GM12878 (cell line): ENCODE results near the gene STRIP2. TPM values are rescaled to one million over a fixed set of nuclear protein-coding genes. Genes with fewer than 3 reads are reported as not detected.

Source experiments
- ATAC-seq: fragments of 200-7000 bp; cut with Tn5 transposase; 3 replicates; pipeline ENCODE4 v1.9.1; 2020; ENCODE audit warnings: mild to moderate bottlenecking, moderate library complexity
- BruUV-seq: library from RNA; stranded (reverse); fragments of 400-500 nt; replicated peaks from 2 replicates; lab custom pipeline; 2021; lab: Mats Ljungman, UMichigan
- CTCF ChIA-PET: fragments of 300-600 bp; sonication (Branson Sonifier 250); formaldehyde crosslinking; extraction: SDS; loops from one replicate; lab custom pipeline; 2021; ENCODE audit warnings: inconsistent platforms; lab: Yijun Ruan, JAX
- POLR2A ChIA-PET: fragments of 350-600 bp; formaldehyde crosslinking; extraction: SDS; loops from one replicate; lab custom pipeline; 2021; ENCODE audit warnings: inconsistent platforms; lab: Charles Lee
- RAD21 ChIA-PET: fragments of 300-600 bp; sonication (Branson Sonifier 250); formaldehyde crosslinking; loops from one replicate; lab custom pipeline; 2023; ENCODE audit warnings: antibody characterized with exemption; ENCODE audit not compliant: unreplicated experiment; lab: Charles Lee
- SMC1A ChIA-PET: fragments of 300-600 bp; sonication (Branson Sonifier 250); formaldehyde crosslinking; loops from one replicate; lab custom pipeline; 2023; ENCODE audit not compliant: unreplicated experiment, uncharacterized antibody; lab: Charles Lee
- DNase-seq: peaks from one replicate; pipeline ENCODE4 v3.0.0-alpha.2; 2011; ENCODE audit warnings: low read depth, low spot score
- FAIRE-seq: peaks from 3 replicates; lab custom pipeline; 2011; peaks lifted over from hg19 to GRCh38; lab: Jason Lieb, UNC
- H2AFZ ChIP-seq: 2 replicates; pipeline ENCODE4 v1.6.0; 2011; ENCODE audit warnings: low read depth, low read length, control low read depth; ENCODE audit not compliant: control insufficient read depth
- H3K27ac ChIP-seq: 2 replicates; pipeline ENCODE4 v1.5.1; 2011; ENCODE audit warnings: control low read depth; ENCODE audit not compliant: control insufficient read depth, insufficient read depth
- H3K27me3 ChIP-seq, 2 experiments: replicated peaks in 1 of 2; 2 replicates each; pipeline versions ENCODE4 v1.6.0 to v1.6.1; 2011; ENCODE audit warnings: low read length in 1 of 2; ENCODE audit not compliant: control insufficient read depth in 2 of 2, insufficient read depth in 2 of 2
- H3K36me3 ChIP-seq, 2 experiments: 2 replicates each; pipeline ENCODE4 v1.5.1; 2011; ENCODE audit warnings: low read length in 1 of 2; ENCODE audit not compliant: control insufficient read depth in 2 of 2, insufficient read depth in 2 of 2
- H3K4me1 ChIP-seq: 2 replicates; pipeline ENCODE4 v1.6.1; 2011; ENCODE audit warnings: mild to moderate bottlenecking, low read length, moderate library complexity, mixed read lengths; ENCODE audit not compliant: control insufficient read depth, insufficient read depth
- H3K4me2 ChIP-seq: 2 replicates; pipeline ENCODE4 v1.6.0; 2011; ENCODE audit warnings: control low read depth; ENCODE audit not compliant: control insufficient read depth, insufficient read depth
- H3K4me3 ChIP-seq: fragments of 200-600 bp; sonication (generic); 2 replicates; pipeline ENCODE4 v1.5.1; 2016
- H3K79me2 ChIP-seq: 2 replicates; pipeline ENCODE4 v1.6.0; 2011; ENCODE audit warnings: low read length; ENCODE audit not compliant: control insufficient read depth, insufficient read depth
- H3K9ac ChIP-seq: 2 replicates; pipeline ENCODE4 v1.8.0; 2011; ENCODE audit warnings: low read length, control low read depth, mixed read lengths; ENCODE audit not compliant: control insufficient read depth, insufficient read depth
- H3K9me3 ChIP-seq: replicated peaks from 3 replicates; pipeline ENCODE4 v1.5.1; 2011; ENCODE audit warnings: mild to moderate bottlenecking, low read length; ENCODE audit not compliant: control insufficient read depth, insufficient read depth
- H4K20me1 ChIP-seq: 2 replicates; pipeline ENCODE4 v1.6.0; 2011; ENCODE audit not compliant: control insufficient read depth, insufficient read depth
- ATF2 ChIP-seq: IDR thresholded peaks from 2 replicates; pipeline ENCODE4 v1.6.1; 2012; ENCODE audit warnings: low read length, inconsistent platforms
- ATF7 ChIP-seq: fragments of 450-650 bp; IDR thresholded peaks from 2 replicates; pipeline ENCODE4 v1.6.1; 2016; ENCODE audit warnings: low read depth, mild to moderate bottlenecking
- BCLAF1 ChIP-seq: fragments of 450-650 bp; IDR thresholded peaks from 2 replicates; pipeline ENCODE4 v1.6.1; 2017; ENCODE audit warnings: antibody characterized with exemption, mild to moderate bottlenecking, moderate library complexity
- BMI1 ChIP-seq: fragments of 450-650 bp; IDR thresholded peaks from 2 replicates; pipeline ENCODE4 v1.6.1; 2016; ENCODE audit warnings: mild to moderate bottlenecking, moderate library complexity, borderline replicate concordance
- CBFB ChIP-seq: IDR thresholded peaks from 2 replicates; pipeline ENCODE4 v1.6.1; 2016; ENCODE audit warnings: antibody characterized with exemption, low read depth
- CEBPB ChIP-seq, 2 experiments: fragments of 150-350 bp in 1 of 2; IDR thresholded peaks; 2 replicates each; pipeline ENCODE4 v1.6.1; 2012 to 2014; ENCODE audit warnings: low read depth in 2 of 2, low read length in 2 of 2, borderline replicate concordance in 1 of 2, inconsistent platforms in 1 of 2
- FOXM1 ChIP-seq: IDR thresholded peaks from 2 replicates; pipeline ENCODE4 v1.6.1; 2012; ENCODE audit warnings: low read depth, mild to moderate bottlenecking, inconsistent platforms, low read length, moderate library complexity
- JUND ChIP-seq: IDR thresholded peaks from 2 replicates; pipeline ENCODE4 v1.6.1; 2012; ENCODE audit warnings: low read depth, mild to moderate bottlenecking, low read length, improper control_type of control experiment, moderate library complexity
- MTA3 ChIP-seq: IDR thresholded peaks from 2 replicates; pipeline ENCODE4 v1.6.1; 2012; ENCODE audit warnings: low read length, inconsistent platforms, borderline replicate concordance
- MYB ChIP-seq: fragments of 150-350 bp; IDR thresholded peaks from 2 replicates; pipeline ENCODE4 v1.6.1; 2014; ENCODE audit warnings: mild to moderate bottlenecking, low read depth, low read length, borderline replicate concordance
- PBX3 ChIP-seq: IDR thresholded peaks from 2 replicates; pipeline ENCODE4 v1.6.1; 2011; ENCODE audit warnings: mild to moderate bottlenecking, low read depth, low read length, moderate library complexity; ENCODE audit not compliant: insufficient replicate concordance
- POLR2AphosphoS2 ChIP-seq: IDR thresholded peaks from 2 replicates; pipeline ENCODE4 v1.6.1; 2011; ENCODE audit warnings: low read depth, mild to moderate bottlenecking, low read length, improper control_type of control experiment, moderate library complexity
- POU2F2 ChIP-seq: IDR thresholded peaks from 3 replicates; pipeline ENCODE4 v1.6.1; 2011; ENCODE audit warnings: low read depth, mild to moderate bottlenecking, low read length, borderline replicate concordance
- RFX5 ChIP-seq: IDR thresholded peaks from 2 replicates; pipeline ENCODE4 v1.6.1; 2011; ENCODE audit warnings: low read depth, low read length, improper control_type of control experiment
- SP1 ChIP-seq: IDR thresholded peaks from one replicate; pipeline ENCODE4 v1.6.1; 2011; ENCODE audit warnings: low read depth, low read length
- STAT1 ChIP-seq: fragments of 450-650 bp; conservative IDR thresholded peaks from 2 replicates; pipeline ENCODE4 v1.6.1; 2014; ENCODE audit warnings: antibody characterized with exemption, mild to moderate bottlenecking
- WGBS: methylation state at CpG from one replicate; pipeline ENCODE4 v1.1.6; 2016; ENCODE audit warnings: low lambda C conversion rate; ENCODE audit not compliant: insufficient replicate concordance, insufficient coverage; ENCODE audit errors: missing lambda C conversion rate; 5-methylcytosine and 5-hydroxymethylcytosine counted together
- in situ Hi-C: fragments of 300-500 bp; cut with MboI; formaldehyde crosslinking; loops from 9 replicates; pipeline ENCODE4 v1.14.3; 2018; ENCODE audit warnings: mixed read lengths
- intact Hi-C: fragments of 100-400 bp; cut with micrococcal nuclease; formaldehyde crosslinking; loops from one replicate; pipeline ENCODE4 v1.14.2; 2022; ENCODE audit not compliant: unreplicated experiment
- polyA plus RNA-seq, 11 experiments: library from polyadenylated mRNA; depleted of rRNA in 4 of 11; unstranded in 6 of 11; stranded (reverse) in 5 of 11; fragments of >200 nt; fragmentation: Nextera tagmentation in 4 of 11; fragmentation: Illumina TruSeq in 1 of 11; extraction: Ambion mirVana in 4 of 11; extraction: Trizol in 1 of 11; gene quantifications; 1 replicate in 1 of 11; 2 replicates in 10 of 11; pipeline versions ENCODE4 v1.2.1 to v1.2.3, GENCODE V29; 2011 to 2016; ENCODE audit warnings: inconsistent platforms in 2 of 11, missing spikeins in 2 of 11, low read depth in 1 of 11
- total RNA-seq, 4 experiments: library from RNA; depleted of rRNA in 3 of 4; stranded (reverse); fragments of >200 nt in 3 of 4; fragmentation: Illumina TruSeq in 1 of 4; extraction: Trizol in 1 of 4; gene quantifications; 2 replicates each; pipeline versions ENCODE4 v1.2.1 to v1.2.3, GENCODE V29; 2013 to 2021
- TF ChIP-seq, protein P1 (sequence below), 3 experiments: IDR thresholded peaks in 2 of 3; conservative IDR thresholded peaks in 1 of 3; 2 replicates each; pipeline ENCODE4 v1.5.1; 2011; ENCODE audit warnings: low read depth in 3 of 3, low read length in 3 of 3, mild to moderate bottlenecking in 3 of 3, control low read depth in 2 of 3, moderate library complexity in 2 of 3, inconsistent platforms in 1 of 3, mixed read lengths in 1 of 3; ENCODE audit not compliant: control insufficient read depth in 2 of 3, insufficient read depth in 1 of 3; ENCODE audit errors: extremely low read depth in 1 of 3

Gene STRIP2
- total and polyA plus RNA-seq, 10 of the 15 experiments (the other 5 are each of a cell fraction or from before 2014, with no cell fraction given), result 0.48 to 5.8 (median 1.8) TPM

DNA sequence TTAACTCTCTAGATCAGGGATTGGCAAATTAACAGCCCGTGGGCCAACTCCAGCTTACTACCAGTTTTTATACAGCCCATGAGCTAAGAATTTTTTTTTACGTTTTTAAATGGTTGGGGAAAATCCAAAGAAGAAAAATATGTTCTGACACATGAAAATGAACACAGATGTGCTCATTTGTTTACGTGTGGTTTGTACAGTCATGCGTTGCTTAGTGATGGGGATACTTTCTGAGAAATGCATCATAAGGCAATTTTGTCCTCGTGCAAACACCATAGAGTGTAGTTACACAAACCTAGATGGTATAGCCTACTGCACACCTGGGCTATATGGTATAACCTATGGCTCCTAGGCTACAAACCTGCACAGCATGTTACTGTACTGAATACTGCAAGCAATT lies 59.8 kb downstream of the STRIP2 start:
- H3K9ac ChIP-seq, result no peak overlapping the region
- TF ChIP-seq BMI1, result no peak
- TF ChIP-seq PBX3, result no peak
- no peak for TF ChIP-seq BCLAF1
- peak; percentile 34; the same call in 1 of the 2 replicates for TF ChIP-seq ATF2
- TF ChIP-seq MTA3, result no peak
- no peak for TF ChIP-seq CEBPB (IDR thresholded peaks at IDR 0.05; ENCODE audit: borderline replicate concordance in 1 of 2, low read depth in 2 of 2, low read length in 2 of 2)
- TF ChIP-seq, protein P1, sequence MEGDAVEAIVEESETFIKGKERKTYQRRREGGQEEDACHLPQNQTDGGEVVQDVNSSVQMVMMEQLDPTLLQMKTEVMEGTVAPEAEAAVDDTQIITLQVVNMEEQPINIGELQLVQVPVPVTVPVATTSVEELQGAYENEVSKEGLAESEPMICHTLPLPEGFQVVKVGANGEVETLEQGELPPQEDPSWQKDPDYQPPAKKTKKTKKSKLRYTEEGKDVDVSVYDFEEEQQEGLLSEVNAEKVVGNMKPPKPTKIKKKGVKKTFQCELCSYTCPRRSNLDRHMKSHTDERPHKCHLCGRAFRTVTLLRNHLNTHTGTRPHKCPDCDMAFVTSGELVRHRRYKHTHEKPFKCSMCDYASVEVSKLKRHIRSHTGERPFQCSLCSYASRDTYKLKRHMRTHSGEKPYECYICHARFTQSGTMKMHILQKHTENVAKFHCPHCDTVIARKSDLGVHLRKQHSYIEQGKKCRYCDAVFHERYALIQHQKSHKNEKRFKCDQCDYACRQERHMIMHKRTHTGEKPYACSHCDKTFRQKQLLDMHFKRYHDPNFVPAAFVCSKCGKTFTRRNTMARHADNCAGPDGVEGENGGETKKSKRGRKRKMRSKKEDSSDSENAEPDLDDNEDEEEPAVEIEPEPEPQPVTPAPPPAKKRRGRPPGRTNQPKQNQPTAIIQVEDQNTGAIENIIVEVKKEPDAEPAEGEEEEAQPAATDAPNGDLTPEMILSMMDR (IDR thresholded peaks at IDR 0.05 in 2 of 3, conservative IDR thresholded peaks at IDR 0.05 in 1 of 3; ENCODE audit: control insufficient read depth in 2 of 3, extremely low read depth in 1 of 3, insufficient read depth in 1 of 3, low read depth in 3 of 3, low read length in 3 of 3), result no peak
- no peak for TF ChIP-seq CBFB
- 0 out of 2 replicates have a peak, but pooled peaks have one; percentile 52 for TF ChIP-seq ATF7
- TF ChIP-seq SP1, result no peak
- no peak for TF ChIP-seq JUND
- peak; percentile 70 for TF ChIP-seq RFX5
- no peak for TF ChIP-seq MYB
- no peak for TF ChIP-seq POU2F2
- no peak for TF ChIP-seq STAT1
- TF ChIP-seq FOXM1, result peak; percentile 36; the same call in 1 of the 2 replicates
- TF ChIP-seq POLR2AphosphoS2, result no peak

More for the DNA sequence above, 59.8 kb downstream of the STRIP2 start:
- DNase-seq (peak; percentile 31), ATAC-seq (peak; percentile 88), FAIRE-seq (no peak)
- no TSS peak for BruUV-seq
- in situ Hi-C loops, result no loop called here
- no peaks in the 10 kb centered on the region for H3K79me2 ChIP-seq
- intact Hi-C loops, result loop anchor here (5.0 kb wide), 1 partner anchor 113 kb away; no protein-coding TSS in a partner anchor
- no peaks in the 10 kb centered on the region for H4K20me1 ChIP-seq
- H3K27ac ChIP-seq, result no peak overlapping the region
- H3K9me3 ChIP-seq, result no peaks in the 10 kb centered on the region
- H3K4me2 ChIP-seq, result no peak overlapping the region
- H3K27me3 ChIP-seq, result no peaks in the 10 kb centered on the region
- no peaks in the 10 kb centered on the region for H3K36me3 ChIP-seq
- WGBS, result 0% methylated on average over 5 of the region's 5 CpGs
- ChIA-PET RAD21 (interaction anchor here (0.6 to 1.1 kb wide), 4 partner anchors 23 to 275 kb away, joined by 3 to 5 read pairs (median 3); no protein-coding TSS in a partner anchor), POLR2A (no interaction called here), CTCF (interaction anchor here (0.6 to 1.7 kb wide), 9 partner anchors 23 to 162 kb away, joined by 3 to 6 read pairs (median 3); no protein-coding TSS in a partner anchor), SMC1A (interaction anchor here (0.9 to 1.6 kb wide), 5 partner anchors 9 to 144 kb away, joined by 3 to 5 read pairs (median 3); no protein-coding TSS in a partner anchor)
- peaks cover 4% of the 10 kb centered on the region; the same call in 1 of the 2 replicates for H3K4me1 ChIP-seq
- no peak overlapping the region for H2AFZ ChIP-seq
- no peak overlapping the region for H3K4me3 ChIP-seq
